Keratinocyte (primary cell): ENCODE measurements around the gene NR2C2AP. TPM values are rescaled to one million over a fixed set of nuclear protein-coding genes. Genes with fewer than 3 reads are reported as not detected.

Source experiments
- DNase-seq: peaks from one replicate; pipeline ENCODE4 v3.0.0-alpha.2; 2011; ENCODE audit warnings: low read depth, missing footprints, low spot score
- FAIRE-seq: peaks from 2 replicates; lab custom pipeline; 2011; peaks lifted over from hg19 to GRCh38; lab: Jason Lieb, UNC
- H2AFZ ChIP-seq: 2 replicates; pipeline ENCODE4 v1.6.0; 2012; ENCODE audit warnings: low read length, control low read depth, inconsistent platforms; ENCODE audit not compliant: control insufficient read depth
- H3K27ac ChIP-seq: 2 replicates; pipeline ENCODE4 v1.5.1; 2011; ENCODE audit warnings: low read length; ENCODE audit not compliant: control insufficient read depth, insufficient read depth
- H3K27me3 ChIP-seq: 3 replicates; pipeline ENCODE4 v1.6.0; 2011; ENCODE audit warnings: low read length; ENCODE audit not compliant: control insufficient read depth, insufficient read depth; ENCODE audit errors: extremely low read depth
- H3K36me3 ChIP-seq, 2 experiments: 2 replicates in 1 of 2; 3 replicates in 1 of 2; pipeline ENCODE4 v1.5.1; 2011; ENCODE audit warnings: low read length in 2 of 2, mild to moderate bottlenecking in 1 of 2; ENCODE audit not compliant: control insufficient read depth in 2 of 2, insufficient read depth in 2 of 2; ENCODE audit errors: extremely low read depth in 1 of 2
- H3K4me1 ChIP-seq: 3 replicates; pipeline ENCODE4 v1.5.1; 2011; ENCODE audit warnings: low read length; ENCODE audit not compliant: control insufficient read depth, insufficient read depth; ENCODE audit errors: extremely low read depth
- H3K4me2 ChIP-seq: 3 replicates; pipeline ENCODE4 v1.6.0; 2011; ENCODE audit warnings: low read depth, low read length; ENCODE audit not compliant: control insufficient read depth, insufficient read depth; ENCODE audit errors: extremely low read depth
- H3K4me3 ChIP-seq, 3 experiments: fragments of 200-600 bp in 1 of 3; sonication (generic) in 1 of 3; 2 replicates in 2 of 3; 3 replicates in 1 of 3; pipeline ENCODE4 v1.5.1; 2011 to 2016; ENCODE audit warnings: low read length in 3 of 3, mild to moderate bottlenecking in 3 of 3, control low read depth in 2 of 3, inconsistent platforms in 1 of 3, low read depth in 1 of 3, mixed read lengths in 1 of 3, mixed run types in 1 of 3, moderate library complexity in 1 of 3; ENCODE audit not compliant: control insufficient read depth in 2 of 3, insufficient read depth in 2 of 3; ENCODE audit errors: extremely low read depth in 1 of 3
- H3K79me2 ChIP-seq: 2 replicates; pipeline ENCODE4 v1.6.0; 2012; ENCODE audit warnings: low read length; ENCODE audit not compliant: control insufficient read depth, insufficient read depth
- H3K9ac ChIP-seq: 3 replicates; pipeline ENCODE4 v1.6.0; 2011; ENCODE audit warnings: low read length; ENCODE audit not compliant: control insufficient read depth, insufficient read depth; ENCODE audit errors: extremely low read depth
- H3K9me1 ChIP-seq: 3 replicates; pipeline ENCODE4 v1.6.0; 2011; ENCODE audit warnings: low read length; ENCODE audit not compliant: control insufficient read depth, insufficient read depth; ENCODE audit errors: extremely low read depth
- H3K9me3 ChIP-seq: 2 replicates; pipeline ENCODE4 v1.5.1; 2012; ENCODE audit warnings: low read depth, low read length; ENCODE audit not compliant: control insufficient read depth
- H4K20me1 ChIP-seq: 3 replicates; pipeline ENCODE4 v1.6.0; 2011; ENCODE audit warnings: low read length; ENCODE audit not compliant: control insufficient read depth, insufficient read depth; ENCODE audit errors: extremely low read depth
- CTCF ChIP-seq, 3 experiments: IDR thresholded peaks in 1 of 3; conservative IDR thresholded peaks in 1 of 3; optimal IDR thresholded peaks in 1 of 3; 2 replicates in 2 of 3; 3 replicates in 1 of 3; pipeline versions ENCODE3 to v1.5.1; 2011; ENCODE audit warnings: low read length in 3 of 3, mild to moderate bottlenecking in 3 of 3, moderate library complexity in 2 of 3, control low read depth in 1 of 3, inconsistent platforms in 1 of 3; ENCODE audit not compliant: insufficient read depth in 2 of 3; ENCODE audit errors: extremely low read depth in 1 of 3
- EZH2 ChIP-seq: IDR thresholded peaks from one replicate; pipeline ENCODE4 v1.6.1; 2012; ENCODE audit warnings: inconsistent platforms, mild to moderate bottlenecking, low read length, moderate library complexity
- dilution Hi-C: fragments of 300-500 bp; cut with MboI; formaldehyde crosslinking; loops from one replicate; pipeline ENCODE4 v1.7.0; 2020; ENCODE audit warnings: low sequenced_read_pairs; ENCODE audit not compliant: extremely low pct_ligation_motif_present
- polyA plus RNA-seq, 5 experiments: library from polyadenylated mRNA; depleted of rRNA in 3 of 5; stranded (reverse) in 3 of 5; stranded (forward) in 1 of 5; unstranded in 1 of 5; fragments of >200 nt; gene quantifications; 1 replicate in 1 of 5; 2 replicates in 3 of 5; 3 replicates in 1 of 5; pipeline versions ENCODE4 v1.2.1 to v1.2.3, GENCODE V29; 2011 to 2012; ENCODE audit warnings: missing spikeins in 2 of 5, low read depth in 1 of 5, low replicate concordance in 1 of 5

NR2C2AP gene
- polyA plus RNA-seq, 1 donor (not counting 4 experiments of a cell fraction or from before 2014, with no cell fraction given) = 12.3 TPM

- no peak for FAIRE-seq
- dilution Hi-C loops = no loop called here
- no peaks in the 10 kb centered on the region for H3K9me1 ChIP-seq
- H3K79me2 ChIP-seq = no peaks in the 10 kb centered on the region
- no peaks in the 10 kb centered on the region for H3K36me3 ChIP-seq
- H3K9me3 ChIP-seq = no peaks in the 10 kb centered on the region
- H3K4me3 ChIP-seq = no peak overlapping the region
- H4K20me1 ChIP-seq = no peaks in the 10 kb centered on the region
- H3K4me2 ChIP-seq = no peak overlapping the region
- no peak overlapping the region for H3K27ac ChIP-seq
- no peak for DNase-seq
- H3K9ac ChIP-seq = no peak overlapping the region
- peaks cover 33% of the 10 kb centered on the region for H3K27me3 ChIP-seq
- TF ChIP-seq CTCF (optimal IDR thresholded peaks at IDR 0.05 in 1 of 3, IDR thresholded peaks at IDR 0.05 in 1 of 3, conservative IDR thresholded peaks at IDR 0.05 in 1 of 3; ENCODE audit: extremely low read depth in 1 of 3, insufficient read depth in 2 of 3, low read length in 3 of 3) (no peak), EZH2 (no peak)
- H2AFZ ChIP-seq = no peak overlapping the region
- no peaks in the 10 kb centered on the region for H3K4me1 ChIP-seq
Observed at GRCh38 chr19:19213426-19214158, 10.4 kb upstream of the NR2C2AP start.

GRCh38 chr19:19212916-19213315 is 9.7 kb upstream of the NR2C2AP start:
- TF ChIP-seq CTCF (optimal IDR thresholded peaks at IDR 0.05 in 1 of 3, IDR thresholded peaks at IDR 0.05 in 1 of 3, conservative IDR thresholded peaks at IDR 0.05 in 1 of 3; ENCODE audit: extremely low read depth in 1 of 3, insufficient read depth in 2 of 3, low read length in 3 of 3) (no peak), EZH2 (no peak)
- no peaks in the 10 kb centered on the region for H3K79me2 ChIP-seq
- H3K4me3 ChIP-seq = no peak overlapping the region
- H3K4me1 ChIP-seq = no peaks in the 10 kb centered on the region
- no peak overlapping the region for H3K27ac ChIP-seq
- no peak overlapping the region for H3K9ac ChIP-seq
- H3K27me3 ChIP-seq = peaks cover 33% of the 10 kb centered on the region
- no peaks in the 10 kb centered on the region for H3K9me3 ChIP-seq
- no peaks in the 10 kb centered on the region for H4K20me1 ChIP-seq
- no peak overlapping the region for H2AFZ ChIP-seq
- no peak overlapping the region for H3K4me2 ChIP-seq
- FAIRE-seq (no peak), DNase-seq (no peak)
- no peaks in the 10 kb centered on the region for H3K36me3 ChIP-seq
- H3K9me1 ChIP-seq = no peaks in the 10 kb centered on the region
- dilution Hi-C loops = no loop called here
